Measurements from ENCODE around the gene NUDT22.

Gene NUDT22

DNA sequence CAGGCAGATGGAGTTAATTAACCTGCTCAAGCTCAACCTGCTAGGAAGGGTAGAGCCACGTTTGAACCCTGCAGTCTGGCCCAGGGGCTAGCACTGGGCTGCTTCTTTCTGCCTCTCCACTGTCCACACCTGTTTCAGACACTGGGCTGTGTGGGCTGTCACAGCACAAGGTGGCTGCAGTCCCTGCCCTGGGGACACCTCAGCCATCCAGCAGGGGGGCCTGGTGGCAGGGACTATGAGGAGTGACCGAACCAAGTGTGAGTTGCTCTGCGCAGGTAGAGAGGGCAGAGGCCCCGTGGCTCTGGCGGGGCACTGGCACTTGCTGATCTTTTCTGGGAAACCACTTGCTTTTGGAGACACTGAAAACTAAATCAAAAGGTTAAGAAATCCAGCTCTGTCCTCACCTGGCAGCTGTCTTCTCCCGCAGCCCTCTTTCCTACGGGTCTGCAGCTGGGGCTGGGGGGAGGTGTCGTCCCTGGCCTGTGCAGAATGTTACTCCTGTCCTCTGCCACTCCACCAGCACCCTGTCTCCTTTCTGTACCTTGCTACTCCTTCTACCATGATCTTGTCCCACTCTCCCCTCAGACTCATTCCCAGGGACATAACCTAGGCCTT lies 52.6 kb downstream of the NUDT22 start:
- DNase-seq, result no peak
